K562 (cell line): ENCODE results near the gene MAP3K6.

ENCODE experiments used
- CREB1 ChIP-seq, 2 experiments: sonication (generic) in 1 of 2; formaldehyde crosslinking in 1 of 2; IDR thresholded peaks; 2 replicates each; pipeline versions ENCODE4 v1.6.1 to v1.8.0; 2012 to 2022; ENCODE audit warnings: inconsistent platforms in 1 of 2, mild to moderate bottlenecking in 1 of 2, missing genetic modification reagents in 1 of 2, moderate library complexity in 1 of 2
- CTCF ChIP-seq, 3 experiments: IDR thresholded peaks in 2 of 3; conservative IDR thresholded peaks in 1 of 3; 2 replicates each; pipeline ENCODE4 v1.5.1; 2011 to 2012; ENCODE audit warnings: low read length in 3 of 3, mild to moderate bottlenecking in 3 of 3, control low read depth in 2 of 3, improper control_type of control experiment in 1 of 3, inconsistent platforms in 1 of 3, low read depth in 1 of 3, mixed read lengths in 1 of 3, moderate library complexity in 1 of 3; ENCODE audit not compliant: insufficient read depth in 2 of 3
- E2F8 ChIP-seq: fragments of 450-650 bp; IDR thresholded peaks from 2 replicates; pipeline ENCODE4 v1.7.1; 2018; ENCODE audit warnings: mild to moderate bottlenecking, low read depth; ENCODE audit not compliant: partially characterized antibody
- EHMT2 ChIP-seq: fragments of 450-650 bp; IDR thresholded peaks from 2 replicates; pipeline ENCODE4 v1.6.1; 2018; ENCODE audit warnings: antibody characterized with exemption
- EZH2 ChIP-seq: IDR thresholded peaks from 2 replicates; pipeline ENCODE4 v1.6.1; 2012; ENCODE audit warnings: low read depth, mild to moderate bottlenecking, inconsistent platforms, low read length, borderline replicate concordance
- HLTF ChIP-seq: fragments of 450-650 bp; IDR thresholded peaks from 2 replicates; pipeline ENCODE4 v1.6.1; 2016
- KAT7 ChIP-seq: sonication (generic); formaldehyde crosslinking; IDR thresholded peaks from 2 replicates; pipeline ENCODE4 v1.8.0; 2022; ENCODE audit warnings: missing genetic modification reagents, mild to moderate bottlenecking, borderline replicate concordance
- POLR2AphosphoS5 ChIP-seq: IDR thresholded peaks from 2 replicates; pipeline ENCODE4 v1.6.1; 2011; ENCODE audit warnings: mild to moderate bottlenecking, low read depth, low read length, moderate library complexity; ENCODE audit not compliant: control insufficient read depth, insufficient read depth
- SETDB1 ChIP-seq: IDR thresholded peaks from one replicate; pipeline ENCODE4 v1.6.1; 2012; ENCODE audit warnings: low read length, control low read depth, inconsistent platforms
- SMARCA4 ChIP-seq: fragments of 450-650 bp; IDR thresholded peaks from 2 replicates; pipeline ENCODE4 v1.6.1; 2016
- SP1 ChIP-seq: sonication (generic); formaldehyde crosslinking; IDR thresholded peaks from 2 replicates; pipeline ENCODE4 v1.8.1; 2022; ENCODE audit warnings: mild to moderate bottlenecking, missing genetic modification reagents
- SRSF3 ChIP-seq: fragments of 200-400 bp; formaldehyde crosslinking; IDR thresholded peaks from 2 replicates; pipeline ENCODE4 v1.6.1; 2016; ENCODE audit warnings: mild to moderate bottlenecking, low read length, moderate library complexity; ENCODE audit not compliant: insufficient read depth
- ZBTB33 ChIP-seq: sonication (generic); formaldehyde crosslinking; IDR thresholded peaks from 2 replicates; pipeline ENCODE4 v1.8.1; 2023; ENCODE audit warnings: mild to moderate bottlenecking, missing genetic modification reagents
- ZBTB49 ChIP-seq: sonication (generic); formaldehyde crosslinking; IDR thresholded peaks from 2 replicates; pipeline ENCODE4 v1.8.0; 2022; ENCODE audit warnings: missing genetic modification reagents, mild to moderate bottlenecking, borderline replicate concordance

- TF ChIP-seq EZH2 (no peak), SP1 (CRISPR knock-in tag) (no peak), CTCF (IDR thresholded peaks at IDR 0.05 in 2 of 3, conservative IDR thresholded peaks at IDR 0.05 in 1 of 3; ENCODE audit: insufficient read depth in 2 of 3, low read depth in 1 of 3, low read length in 3 of 3) (no peak), ZBTB49 (CRISPR knock-in tag) (no peak), SMARCA4 (no peak), EHMT2 (no peak), KAT7 (CRISPR knock-in tag) (no peak), E2F8 (no peak), SETDB1 (no peak), POLR2AphosphoS5 (no peak), ZBTB33 (CRISPR knock-in tag) (no peak), HLTF (no peak), SRSF3 (no peak), CREB1 (IDR thresholded peaks at IDR 0.05) (no peak), CREB1 (CRISPR knock-in tag; IDR thresholded peaks at IDR 0.05) (no peak)
Observed at GRCh38 chr1:27316860-27317259, 49.9 kb downstream of the MAP3K6 start.
